Lower leg skin (tissue), 3 donors: ENCODE data around the gene CA5A.

Source experiments
- POLR2A ChIP-seq, 2 donors: fragments of 450-650 bp; IDR thresholded peaks; one replicate each; pipeline ENCODE4 v1.6.1; 2016 to 2017; ENCODE audit warnings: antibody characterized with exemption in 2 of 2, mild to moderate bottlenecking in 1 of 2, moderate library complexity in 1 of 2
- TF ChIP-seq, protein P1 (sequence below), 3 donors: fragments of 450-650 bp; IDR thresholded peaks; one replicate each; pipeline ENCODE4 v1.5.1; 2016; ENCODE audit warnings: antibody characterized with exemption in 3 of 3, mild to moderate bottlenecking in 3 of 3, moderate library complexity in 2 of 3

DNA sequence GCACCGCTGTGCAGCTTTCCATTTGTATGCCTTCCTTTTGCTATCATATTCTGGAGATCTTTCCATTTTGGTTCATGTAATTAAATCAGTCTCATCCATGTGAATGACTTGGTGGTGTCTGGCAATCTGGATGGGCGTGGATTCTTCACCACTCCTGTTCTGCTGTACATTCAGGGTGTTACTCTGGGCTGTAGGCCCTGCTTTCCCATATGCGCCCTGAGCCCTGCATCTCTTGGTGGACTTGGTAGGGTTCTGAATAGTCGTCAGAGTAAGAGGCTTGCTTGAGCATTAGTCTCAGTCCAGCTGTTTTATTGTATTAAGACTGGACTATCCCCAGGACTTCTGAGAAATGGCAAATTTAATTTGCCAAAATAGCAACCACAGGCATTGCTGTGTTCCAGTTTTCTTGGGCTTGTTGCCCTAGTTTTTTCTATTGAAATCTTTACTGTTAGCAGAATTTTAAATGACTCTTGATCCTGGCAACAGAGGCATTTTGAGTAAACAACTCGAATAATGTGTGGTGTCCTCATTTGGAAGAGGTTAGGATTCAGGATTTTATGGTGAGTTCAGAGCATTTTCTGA, 29.8 kb upstream of the CA5A start:
- TF ChIP-seq, protein P1, sequence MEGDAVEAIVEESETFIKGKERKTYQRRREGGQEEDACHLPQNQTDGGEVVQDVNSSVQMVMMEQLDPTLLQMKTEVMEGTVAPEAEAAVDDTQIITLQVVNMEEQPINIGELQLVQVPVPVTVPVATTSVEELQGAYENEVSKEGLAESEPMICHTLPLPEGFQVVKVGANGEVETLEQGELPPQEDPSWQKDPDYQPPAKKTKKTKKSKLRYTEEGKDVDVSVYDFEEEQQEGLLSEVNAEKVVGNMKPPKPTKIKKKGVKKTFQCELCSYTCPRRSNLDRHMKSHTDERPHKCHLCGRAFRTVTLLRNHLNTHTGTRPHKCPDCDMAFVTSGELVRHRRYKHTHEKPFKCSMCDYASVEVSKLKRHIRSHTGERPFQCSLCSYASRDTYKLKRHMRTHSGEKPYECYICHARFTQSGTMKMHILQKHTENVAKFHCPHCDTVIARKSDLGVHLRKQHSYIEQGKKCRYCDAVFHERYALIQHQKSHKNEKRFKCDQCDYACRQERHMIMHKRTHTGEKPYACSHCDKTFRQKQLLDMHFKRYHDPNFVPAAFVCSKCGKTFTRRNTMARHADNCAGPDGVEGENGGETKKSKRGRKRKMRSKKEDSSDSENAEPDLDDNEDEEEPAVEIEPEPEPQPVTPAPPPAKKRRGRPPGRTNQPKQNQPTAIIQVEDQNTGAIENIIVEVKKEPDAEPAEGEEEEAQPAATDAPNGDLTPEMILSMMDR (IDR thresholded peaks at IDR 0.05), result no peak
- TF ChIP-seq POLR2A (IDR thresholded peaks at IDR 0.05), result no peak
